Neural progenitor cell (in vitro differentiated cells): ENCODE measurements around the gene ERGIC1. TPM values are rescaled to one million over a fixed set of nuclear protein-coding genes. Genes with fewer than 3 reads are reported as not detected.

Experiments
- DNase-seq: peaks from one replicate; pipeline ENCODE4 v3.0.0-alpha.2; 2016; ENCODE audit warnings: low spot score
- H2AFZ ChIP-seq: fragments of 200-600 bp; sonication (generic); replicated peaks from 2 replicates; pipeline ENCODE4 v1.6.1; 2016; ENCODE audit warnings: antibody characterized with exemption
- H3F3A ChIP-seq: fragments of 200-600 bp; sonication (generic); 2 replicates; pipeline ENCODE4 v1.6.1; 2016; ENCODE audit warnings: antibody characterized with exemption, low read depth
- H3K27ac ChIP-seq: fragments of 200-600 bp; sonication (generic); 2 replicates; pipeline ENCODE4 v1.5.1; 2016; ENCODE audit warnings: mild to moderate bottlenecking
- H3K27me3 ChIP-seq: fragments of 200-600 bp; sonication (generic); 2 replicates; pipeline ENCODE4 v1.6.1; 2016; ENCODE audit warnings: mild to moderate bottlenecking, moderate library complexity
- H3K36me3 ChIP-seq: fragments of 200-600 bp; sonication (generic); 2 replicates; pipeline ENCODE4 v1.5.1; 2016
- H3K4me1 ChIP-seq: fragments of 200-600 bp; sonication (generic); 2 replicates; pipeline ENCODE4 v1.6.1; 2016; ENCODE audit warnings: mixed run types
- H3K4me2 ChIP-seq: fragments of 200-600 bp; sonication (generic); 2 replicates; pipeline ENCODE4 v1.6.1; 2016
- H3K4me3 ChIP-seq: fragments of 200-600 bp; sonication (generic); 2 replicates; pipeline ENCODE4 v1.5.1; 2016
- H3K79me2 ChIP-seq: fragments of 200-600 bp; sonication (generic); 2 replicates; pipeline ENCODE4 v1.6.1; 2016; ENCODE audit warnings: low read depth
- H3K9ac ChIP-seq: fragments of 200-600 bp; sonication (generic); 2 replicates; pipeline ENCODE4 v1.6.1; 2016
- H3K9me3 ChIP-seq: fragments of 200-600 bp; sonication (generic); 2 replicates; pipeline ENCODE4 v1.5.1; 2016; ENCODE audit warnings: low read depth
- H4K20me1 ChIP-seq: fragments of 200-600 bp; sonication (generic); 2 replicates; pipeline ENCODE4 v1.6.1; 2016; ENCODE audit warnings: low read depth
- H3K27ac Mint-ChIP-seq: 3 replicates; pipeline ENCODE4 v1.8.0; 2021; ENCODE audit warnings: mixed read lengths
- H3K27me3 Mint-ChIP-seq: 2 replicates; pipeline ENCODE4 v1.8.0; 2022; ENCODE audit warnings: low read depth, mild to moderate bottlenecking, inconsistent platforms, moderate library complexity, mixed read lengths; ENCODE audit not compliant: insufficient read depth
- H3K36me3 Mint-ChIP-seq: 3 replicates; pipeline ENCODE4 v1.8.0; 2021; ENCODE audit warnings: mixed read lengths
- H3K4me1 Mint-ChIP-seq: 3 replicates; pipeline ENCODE4 v1.8.0; 2021; ENCODE audit warnings: mixed read lengths
- H3K4me3 Mint-ChIP-seq: 3 replicates; pipeline ENCODE4 v1.8.0; 2021; ENCODE audit warnings: mild to moderate bottlenecking, moderate library complexity, mixed read lengths
- H3K9me3 Mint-ChIP-seq: 3 replicates; pipeline ENCODE4 v1.8.0; 2020; ENCODE audit warnings: mixed read lengths
- CTCF ChIP-seq: fragments of 200-600 bp; sonication (generic); IDR thresholded peaks from 2 replicates; pipeline ENCODE4 v1.5.1; 2017; ENCODE audit warnings: antibody characterized with exemption, mild to moderate bottlenecking
- EZH2 ChIP-seq: fragments of 200-600 bp; sonication (generic); IDR thresholded peaks from 2 replicates; pipeline ENCODE4 v1.6.1; 2017; ENCODE audit warnings: antibody characterized with exemption, mild to moderate bottlenecking, moderate library complexity
- EZH2phosphoT487 ChIP-seq: fragments of 200-600 bp; sonication (generic); IDR thresholded peaks from 2 replicates; pipeline ENCODE4 v1.6.1; 2017; ENCODE audit warnings: antibody characterized with exemption
- total RNA-seq: library from RNA; depleted of rRNA; stranded (reverse); fragments of >200 nt; gene quantifications from 2 replicates; pipeline ENCODE4 v1.2.3, GENCODE V29; 2015; ENCODE audit warnings: low replicate concordance

The ERGIC1 gene
- total RNA-seq, 1 donor from 2014 or later, result 28.7 TPM

- H4K20me1 ChIP-seq, result peaks cover 27% of the 10 kb centered on the region
- Mint-ChIP-seq H3K27ac (no peak overlapping the region), H3K4me3 (no peak overlapping the region), H3K9me3 (no peaks in the 10 kb centered on the region), H3K27me3 (no peaks in the 10 kb centered on the region), H3K36me3 (peaks cover 15% of the 10 kb centered on the region), H3K4me1 (peaks cover 14% of the 10 kb centered on the region)
- DNase-seq, result no peak
- no peaks in the 10 kb centered on the region for H3F3A ChIP-seq
- peaks cover 6% of the 10 kb centered on the region for H3K4me1 ChIP-seq
- H3K9ac ChIP-seq, result no peak overlapping the region
- no peaks in the 10 kb centered on the region for H3K79me2 ChIP-seq
- H3K27ac ChIP-seq, result no peak overlapping the region
- TF ChIP-seq CTCF (no peak), EZH2 (no peak), EZH2phosphoT487 (no peak)
- no peaks in the 10 kb centered on the region for H3K27me3 ChIP-seq
- no peak overlapping the region for H2AFZ ChIP-seq
- no peak overlapping the region for H3K4me3 ChIP-seq
- H3K36me3 ChIP-seq, result no peaks in the 10 kb centered on the region
- H3K4me2 ChIP-seq, result no peak overlapping the region
- H3K9me3 ChIP-seq, result no peaks in the 10 kb centered on the region
Measured at GRCh38 chr5:172878585-172878932, 44.5 kb downstream of the ERGIC1 start.

GRCh38 chr5:172878933-172879752, 45.1 kb downstream of the ERGIC1 start:
- no peak overlapping the region for H3K4me2 ChIP-seq
- H3K27ac Mint-ChIP-seq, result no peak overlapping the region
- H3K4me1 ChIP-seq, result peaks cover 6% of the 10 kb centered on the region
- peaks cover 14% of the 10 kb centered on the region for H3K4me1 Mint-ChIP-seq
- no peak for DNase-seq
- H3K36me3 ChIP-seq, result no peaks in the 10 kb centered on the region
- H3K9me3 ChIP-seq, result no peaks in the 10 kb centered on the region
- H3K4me3 Mint-ChIP-seq, result no peak overlapping the region
- peaks cover 18% of the 10 kb centered on the region for H3K36me3 Mint-ChIP-seq
- no peaks in the 10 kb centered on the region for H3K27me3 ChIP-seq
- no peaks in the 10 kb centered on the region for H3K27me3 Mint-ChIP-seq
- no peaks in the 10 kb centered on the region for H3K79me2 ChIP-seq
- H3K9ac ChIP-seq, result no peak overlapping the region
- H3K4me3 ChIP-seq, result no peak overlapping the region
- H4K20me1 ChIP-seq, result peaks cover 26% of the 10 kb centered on the region
- no peak overlapping the region for H2AFZ ChIP-seq
- TF ChIP-seq EZH2 (no peak), EZH2phosphoT487 (no peak), CTCF (no peak)
- no peak overlapping the region for H3K27ac ChIP-seq
- H3K9me3 Mint-ChIP-seq, result no peaks in the 10 kb centered on the region
- H3F3A ChIP-seq, result no peaks in the 10 kb centered on the region

GRCh38 chr5:172881691-172882370, 47.8 kb downstream of the ERGIC1 start:
- Histone ChIP-seq H3K4me1 (peaks cover 6% of the 10 kb centered on the region), H3K4me2 (no peak overlapping the region), H3K4me3 (no peak overlapping the region), H3F3A (no peaks in the 10 kb centered on the region), H3K9ac (no peak overlapping the region), H3K27me3 (no peaks in the 10 kb centered on the region), H3K79me2 (no peaks in the 10 kb centered on the region), H3K9me3 (no peaks in the 10 kb centered on the region), H3K36me3 (no peaks in the 10 kb centered on the region), H3K27ac (no peak overlapping the region), H2AFZ (no peak overlapping the region), H4K20me1 (peaks cover 25% of the 10 kb centered on the region)
- Mint-ChIP-seq H3K4me1 (peaks cover 14% of the 10 kb centered on the region), H3K4me3 (no peak overlapping the region), H3K27ac (no peak overlapping the region), H3K9me3 (no peaks in the 10 kb centered on the region), H3K27me3 (peaks cover 2% of the 10 kb centered on the region), H3K36me3 (peaks cover 18% of the 10 kb centered on the region)
- TF ChIP-seq EZH2phosphoT487 (no peak), EZH2 (no peak), CTCF (no peak)
- DNase-seq, result no peak
